Measurements from ENCODE around the gene RPL27.
"Not testable (repeated sequence)": the region's sequence is repeated elsewhere in the genome, so short reads cannot be mapped to it uniquely, and the experiment has no call there.

Gene RPL27

DNA sequence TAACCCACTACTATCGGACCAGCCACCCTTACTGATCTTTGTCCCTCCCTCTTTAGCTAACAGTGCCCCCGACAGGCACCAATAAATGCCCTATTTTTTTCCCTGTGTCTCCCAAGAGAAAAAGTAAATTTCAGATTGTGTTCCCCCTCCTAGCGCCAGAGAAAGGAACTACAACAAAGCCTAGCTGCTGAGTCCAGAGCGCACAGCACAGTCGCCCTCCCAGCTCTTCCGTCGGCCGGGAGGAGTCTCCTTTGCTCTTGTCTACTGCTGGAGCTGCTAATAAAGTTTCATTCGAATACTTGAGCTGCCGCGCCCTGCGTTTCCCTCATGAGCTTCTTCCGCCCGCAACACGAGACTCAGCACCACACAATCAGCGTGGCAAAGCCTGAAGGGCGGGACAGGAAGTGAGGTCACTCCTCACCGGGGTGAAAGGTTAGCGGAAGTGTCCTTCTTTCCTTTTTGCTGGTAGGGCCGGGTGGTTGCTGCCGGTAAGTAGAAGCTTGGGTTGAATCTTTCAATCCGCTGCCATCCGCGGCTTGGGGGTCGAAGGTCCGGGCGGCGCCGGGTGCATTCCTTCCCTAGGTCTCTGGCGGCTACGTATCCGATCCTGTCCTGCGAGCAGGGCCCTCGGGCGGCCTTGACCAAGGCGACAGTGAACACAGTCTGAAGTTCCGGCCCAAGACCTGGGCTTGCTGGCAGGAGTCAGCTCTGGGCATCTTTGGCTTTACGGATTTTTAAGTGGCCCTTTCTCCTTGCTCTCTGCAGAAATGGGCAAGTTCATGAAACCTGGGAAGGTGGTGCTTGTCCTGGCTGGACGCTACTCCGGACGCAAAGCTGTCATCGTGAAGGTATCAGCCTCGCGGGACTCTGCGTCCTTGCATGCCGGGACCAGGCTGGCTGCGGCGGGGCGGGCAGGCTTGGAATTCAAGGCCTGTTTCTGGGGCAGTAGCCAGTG is at the start of gene RPL27:
TSS of gene RPL27 (plus strand) at position 436 of the 955 bp plus-strand sequence. CDS start at position 768, 332 bp downstream.
- peak; percentile 98 for DNase-seq

DNA sequence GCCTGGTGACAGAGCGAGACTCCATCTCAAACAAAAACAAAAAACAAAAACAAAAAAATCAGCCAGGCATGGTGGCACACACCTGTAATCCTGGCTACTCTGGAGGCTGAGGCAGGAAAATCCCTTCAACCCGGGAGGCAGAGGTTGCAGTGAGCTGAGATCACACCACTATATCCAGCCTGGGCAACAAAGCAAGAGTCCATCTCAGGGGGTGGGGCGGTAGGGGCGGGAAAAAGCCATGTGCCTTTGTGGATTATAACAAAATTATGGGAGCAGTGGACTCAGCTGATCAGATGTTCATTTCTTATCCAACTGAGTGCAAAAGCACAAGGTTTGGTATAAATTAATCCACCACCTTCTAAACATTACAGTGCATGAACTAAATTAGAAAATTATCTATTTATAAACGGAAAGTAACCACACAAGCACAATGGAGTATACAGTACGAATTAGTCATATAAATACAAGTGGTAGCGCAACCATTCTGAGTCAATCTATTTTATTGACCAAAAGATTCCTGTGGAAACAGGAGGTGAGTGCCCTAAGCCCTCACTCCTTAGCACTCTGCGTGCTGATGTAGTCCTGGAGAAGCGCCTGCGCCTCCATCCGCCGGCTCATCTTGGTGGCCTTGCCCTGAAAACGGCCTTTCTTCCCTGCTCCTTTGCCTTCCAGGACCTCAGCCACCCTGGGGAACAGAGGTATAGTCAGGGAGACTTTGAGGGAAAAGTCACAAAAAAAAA is 48.0 kb upstream of the RPL27 start:
- no peak for DNase-seq

DNA sequence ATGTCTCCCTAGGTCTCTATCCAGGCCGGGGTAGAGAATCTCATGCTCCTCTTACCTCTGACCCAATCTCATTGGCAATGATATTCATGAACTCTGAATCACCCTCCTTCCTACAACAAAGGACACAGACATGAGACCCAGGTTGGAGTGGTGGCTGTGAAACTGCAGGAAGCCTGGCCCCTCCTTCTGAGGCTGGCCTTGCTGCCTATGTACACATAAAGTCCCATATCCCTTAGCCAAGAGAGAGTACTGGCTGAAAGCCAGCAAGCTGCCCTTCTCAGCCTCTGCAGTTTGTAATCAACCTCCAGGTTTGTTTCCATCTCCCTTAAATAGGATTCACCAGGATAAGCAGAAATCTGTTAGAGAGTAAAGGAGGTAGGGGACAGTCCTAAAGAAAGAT is 44.5 kb upstream of the RPL27 start:
- DNase-seq = no peak

DNA sequence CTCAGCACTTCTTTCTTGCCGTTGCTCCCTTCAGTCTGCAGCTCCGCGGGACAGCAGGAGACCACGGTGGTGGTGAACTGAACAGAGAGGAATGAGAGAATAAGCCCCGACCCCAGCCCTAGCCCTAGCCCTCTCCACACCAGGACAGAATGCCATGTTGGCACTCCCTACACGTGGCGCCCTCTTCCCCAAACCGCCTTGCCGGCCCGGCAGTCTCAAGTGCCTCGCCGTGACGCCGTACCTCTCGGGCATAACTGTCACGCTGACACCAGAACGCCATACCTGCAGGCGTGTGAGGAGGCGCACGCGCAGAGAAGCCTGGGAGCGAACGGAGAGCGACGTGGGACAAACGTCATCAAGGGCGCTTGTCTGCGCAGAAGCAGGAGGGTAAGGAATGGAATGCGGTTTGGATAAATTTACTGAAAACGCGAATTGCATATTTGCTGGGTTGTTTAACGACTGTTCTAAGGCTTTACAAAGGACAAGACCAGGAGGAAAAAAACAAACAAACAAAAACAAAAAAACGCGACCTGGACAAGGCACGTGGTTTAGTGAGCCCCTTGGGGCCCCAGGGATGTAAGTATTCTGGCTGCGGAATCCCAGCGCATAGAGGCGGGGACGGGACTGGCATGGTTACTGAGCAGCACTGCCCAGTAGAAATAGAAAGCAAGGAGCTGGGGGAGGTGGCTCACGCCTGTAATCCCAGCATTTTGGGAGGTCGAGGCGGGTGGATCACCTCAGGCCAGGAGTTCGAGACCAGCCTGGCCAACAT is 33.9 kb upstream of the RPL27 start, which contains the start of gene AARSD1:
TSS of gene AARSD1 (minus strand) at position 294 of the 772 bp plus-strand sequence. CDS start at position 280, 14 bp downstream.
- DNase-seq = peak; percentile 91

DNA sequence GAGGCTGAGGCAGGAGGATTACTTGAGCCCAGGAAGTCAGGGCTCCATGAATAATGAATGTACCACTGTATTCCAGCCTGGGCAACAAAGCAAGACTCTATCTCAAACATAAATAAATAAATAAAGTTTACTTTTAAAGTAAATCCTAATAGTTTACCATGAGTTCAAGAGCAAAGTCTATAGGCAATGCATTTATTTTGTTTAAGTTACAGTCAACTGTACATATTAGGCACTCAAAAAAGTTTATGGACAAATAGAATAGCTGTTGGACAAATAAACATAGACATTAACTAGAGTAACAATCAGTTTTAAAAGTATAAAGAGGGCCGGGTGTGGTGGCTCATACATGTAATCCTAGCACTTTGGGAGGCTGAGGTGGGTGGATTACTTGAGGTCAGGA is 30.3 kb upstream of the RPL27 start:
- DNase-seq = no peak

DNA sequence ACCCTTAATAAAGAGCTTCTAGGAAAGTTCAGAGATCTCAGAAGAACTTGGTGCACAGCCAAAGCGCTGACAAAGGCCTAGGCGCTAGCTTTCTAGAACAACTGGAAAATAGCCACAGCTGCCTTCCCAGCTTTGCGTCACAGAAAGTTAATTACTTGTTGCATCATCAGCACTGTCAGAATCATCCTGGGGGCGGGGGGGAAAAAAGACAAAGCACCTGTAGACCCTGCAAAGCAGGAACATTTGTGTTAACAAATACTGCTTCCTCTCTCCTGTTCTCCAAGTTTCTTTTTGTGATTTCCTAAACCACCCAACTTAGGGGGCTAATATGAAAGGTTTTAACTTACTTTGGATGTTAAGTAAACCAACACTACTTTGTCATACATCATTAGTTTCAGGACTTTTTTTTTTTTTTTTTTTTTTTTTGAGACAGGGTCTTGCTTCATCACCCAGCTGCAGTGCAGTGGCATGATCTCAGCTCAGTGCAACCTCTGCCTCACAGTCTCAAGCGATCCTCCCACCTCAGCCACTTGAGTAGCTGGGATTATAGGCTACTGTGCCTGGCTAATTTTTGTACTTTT is 29.1 kb upstream of the RPL27 start:
- DNase-seq = no peak

DNA sequence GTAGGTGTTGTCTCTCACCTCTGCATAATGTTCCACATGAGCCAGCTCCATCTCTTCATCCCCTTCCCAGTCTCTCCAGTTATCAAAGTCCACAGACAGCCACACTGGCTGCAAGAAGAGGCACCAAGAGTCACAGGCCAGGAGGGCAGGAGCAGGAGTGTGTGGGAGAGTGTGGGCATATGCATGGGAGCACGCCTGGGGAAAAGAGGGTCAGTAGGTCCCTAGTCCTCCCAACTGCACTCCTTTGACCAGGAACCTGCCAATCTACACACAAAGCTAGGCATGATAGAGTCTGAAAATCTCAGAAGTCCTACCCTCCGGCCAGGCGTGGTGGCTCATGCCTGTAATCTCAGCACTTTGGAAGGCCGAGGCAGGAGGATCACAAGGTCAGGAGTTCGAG is 26.6 kb upstream of the RPL27 start:
- no peak for DNase-seq

DNA sequence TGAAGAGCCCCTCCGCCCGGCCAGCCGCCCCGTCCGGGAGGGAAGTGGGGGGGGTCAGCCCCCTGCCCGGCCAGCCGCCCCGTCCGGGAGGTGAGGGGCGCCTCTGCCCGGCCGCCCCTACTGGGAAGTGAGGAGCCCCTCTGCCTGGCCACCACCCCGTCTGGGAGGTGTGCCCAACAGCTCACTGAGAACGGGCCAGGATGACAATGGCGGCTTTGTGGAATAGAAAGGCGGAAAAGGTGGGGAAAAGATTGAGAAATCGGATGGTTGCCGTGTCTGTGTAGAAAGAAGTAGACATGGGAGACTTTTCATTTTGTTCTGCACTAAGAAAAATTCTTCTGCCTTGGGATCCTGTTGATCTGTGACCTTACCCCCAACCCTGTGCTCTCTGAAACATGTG is 24.9 kb upstream of the RPL27 start:
- not testable (repeated sequence) for DNase-seq

DNA sequence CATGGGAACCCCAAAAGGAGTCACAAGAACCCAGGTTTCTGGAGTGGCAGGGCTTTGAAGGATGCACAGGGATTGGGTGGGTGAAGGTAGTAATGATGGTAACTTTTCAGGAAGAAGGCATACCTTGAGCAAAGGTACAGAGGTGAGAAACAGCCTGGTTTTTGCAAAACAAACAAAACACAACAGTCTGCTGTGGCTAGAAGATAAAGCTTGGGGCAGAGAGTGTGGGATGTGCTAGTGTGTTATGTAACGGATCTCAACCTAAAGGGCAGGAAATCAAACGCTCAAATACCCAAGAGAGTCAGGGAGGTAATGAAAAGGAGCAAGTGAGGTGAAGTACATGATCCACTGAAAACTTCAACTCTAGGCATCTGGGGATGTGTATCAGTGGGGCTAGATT is 23.0 kb upstream of the RPL27 start:
- no peak for DNase-seq

DNA sequence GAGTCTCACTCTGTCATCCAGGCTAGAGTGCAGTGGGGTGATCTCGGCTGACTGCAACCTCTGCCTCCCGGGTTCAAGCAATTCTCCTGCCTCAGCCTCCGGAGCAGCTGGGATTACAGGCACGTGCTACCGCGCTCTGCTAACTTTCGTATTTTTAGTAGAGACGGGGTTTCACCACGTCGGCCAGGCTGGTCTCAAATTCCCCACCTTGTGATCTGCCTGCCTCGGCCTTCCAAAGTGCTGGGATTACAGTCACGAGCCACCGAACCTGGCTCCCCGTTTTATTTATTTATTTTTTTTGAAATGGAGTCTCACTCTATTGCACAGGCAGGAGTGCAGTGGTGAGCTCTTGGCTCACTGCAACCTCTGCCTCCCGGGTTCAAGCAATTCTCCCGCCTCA is 22.5 kb upstream of the RPL27 start:
- DNase-seq = not testable (repeated sequence)

DNA sequence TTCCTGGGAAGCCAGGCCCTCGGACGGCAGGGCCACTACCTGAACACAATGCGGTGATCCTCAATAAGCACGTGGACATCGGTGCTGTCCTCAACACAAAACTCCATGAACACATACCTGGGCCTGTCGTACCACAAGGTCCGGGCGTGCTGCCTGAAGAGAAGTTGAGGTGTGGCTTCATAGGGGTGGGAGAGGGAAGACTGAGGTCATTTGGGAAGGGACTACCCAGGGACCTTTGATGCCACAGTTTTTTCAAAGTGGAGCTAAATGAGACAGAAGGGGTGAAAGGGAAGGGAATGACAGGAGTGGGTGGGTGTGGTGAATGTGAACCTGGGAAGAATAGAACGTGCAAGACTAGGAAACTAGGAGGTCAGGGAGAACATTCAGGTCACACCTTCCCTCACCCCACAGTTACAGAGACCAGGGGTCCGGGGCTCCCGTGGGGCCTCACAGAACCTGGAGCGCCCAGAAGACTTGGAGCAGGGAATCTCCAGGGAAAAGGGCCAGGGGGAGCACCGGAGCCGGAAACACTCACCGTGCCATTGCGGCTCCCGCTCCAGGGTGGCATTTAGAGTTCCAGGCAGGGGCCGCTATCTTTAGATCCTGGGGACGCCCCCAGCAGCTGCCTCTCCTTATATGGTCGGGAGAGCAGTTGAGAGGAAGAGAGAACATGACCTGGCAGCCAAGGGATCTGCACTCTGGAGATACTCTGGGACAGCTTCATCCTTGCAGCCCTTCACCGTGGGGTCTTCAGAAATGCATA is 18.5 kb upstream of the RPL27 start, which contains the start of gene PTGES3L:
TSS of gene PTGES3L (minus strand) at position 570 of the 763 bp plus-strand sequence. CDS start at position 543, 27 bp downstream.
- DNase-seq = peak; percentile 50

DNA sequence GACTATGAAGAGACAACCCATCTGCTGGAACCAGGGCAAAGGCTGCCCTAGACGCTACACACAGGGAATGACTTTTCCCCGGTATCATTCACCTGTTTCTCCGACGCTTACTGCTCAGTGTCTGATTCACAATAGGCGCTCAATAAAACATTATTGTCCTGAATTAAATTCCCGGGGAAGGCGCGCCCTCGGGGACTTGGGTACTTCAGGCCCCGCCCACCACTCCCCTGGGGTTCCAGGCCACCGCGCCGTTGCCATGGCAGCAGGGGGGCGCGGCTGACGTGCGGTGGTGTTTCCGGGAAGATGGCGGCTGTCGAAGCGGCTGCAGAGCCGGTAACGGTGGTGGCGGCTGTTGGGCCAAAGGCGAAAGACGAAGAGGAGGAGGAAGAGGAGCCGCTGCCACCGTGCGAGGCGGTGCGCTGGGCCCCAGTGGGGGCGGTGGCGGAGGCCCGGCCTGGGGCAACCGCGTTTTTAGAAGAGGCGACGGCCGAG is 17.9 kb upstream of the RPL27 start, which contains the start of gene RUNDC1:
TSS of gene RUNDC1 (plus strand) at position 292 of the 492 bp plus-strand sequence. CDS start at position 304, 12 bp downstream.
- DNase-seq = peak; percentile 96

DNA sequence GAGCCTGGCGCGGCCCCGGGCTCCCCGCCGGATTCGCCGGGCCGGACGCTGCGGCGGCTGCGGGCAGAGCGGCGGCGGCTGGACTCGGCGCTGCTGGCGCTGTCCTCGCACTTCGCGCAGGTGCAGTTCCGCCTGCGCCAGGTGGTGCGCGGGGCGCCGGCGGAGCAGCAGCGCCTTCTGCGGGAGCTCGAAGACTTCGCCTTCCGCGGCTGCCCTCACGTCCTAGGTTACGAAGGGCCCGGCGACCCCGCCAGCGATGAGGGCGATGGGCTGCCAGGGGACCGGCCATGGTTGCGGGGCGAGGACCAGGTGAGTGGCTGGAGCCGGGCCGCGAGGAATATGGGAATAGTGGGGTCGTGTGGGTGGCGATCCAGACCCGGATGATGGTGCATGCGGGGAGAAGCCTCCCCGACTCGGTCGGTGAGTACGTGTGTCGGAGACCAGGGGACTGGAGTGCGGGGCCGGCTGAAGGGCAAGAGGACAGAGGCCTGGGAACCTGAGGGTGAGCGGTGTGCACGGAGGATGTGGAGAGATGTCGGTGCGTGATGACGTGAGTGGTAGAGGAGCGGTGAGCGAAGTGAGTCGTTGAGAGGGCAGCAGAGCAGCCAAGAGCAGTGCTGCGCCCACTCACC is 17.3 kb upstream of the RPL27 start:
- DNase-seq = peak; percentile 82

DNA sequence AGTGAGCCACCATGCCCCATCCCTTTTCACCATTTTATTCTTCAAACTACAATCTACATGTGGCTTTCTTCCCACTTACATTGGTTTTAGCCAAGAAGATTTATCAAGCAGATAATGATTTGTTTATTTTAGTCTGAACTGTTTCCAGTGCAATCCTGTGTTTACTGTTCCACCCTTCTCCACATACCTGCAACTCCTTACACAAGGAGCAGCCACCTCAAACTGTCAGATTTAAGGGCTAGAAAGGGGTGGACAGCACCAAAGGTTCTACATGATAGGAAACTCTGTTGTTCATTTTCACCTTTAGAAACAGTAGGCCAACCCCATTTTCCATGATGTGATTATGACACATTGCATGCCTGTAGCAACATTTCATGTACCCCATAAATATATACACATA is 16.0 kb upstream of the RPL27 start:
- DNase-seq = no peak

DNA sequence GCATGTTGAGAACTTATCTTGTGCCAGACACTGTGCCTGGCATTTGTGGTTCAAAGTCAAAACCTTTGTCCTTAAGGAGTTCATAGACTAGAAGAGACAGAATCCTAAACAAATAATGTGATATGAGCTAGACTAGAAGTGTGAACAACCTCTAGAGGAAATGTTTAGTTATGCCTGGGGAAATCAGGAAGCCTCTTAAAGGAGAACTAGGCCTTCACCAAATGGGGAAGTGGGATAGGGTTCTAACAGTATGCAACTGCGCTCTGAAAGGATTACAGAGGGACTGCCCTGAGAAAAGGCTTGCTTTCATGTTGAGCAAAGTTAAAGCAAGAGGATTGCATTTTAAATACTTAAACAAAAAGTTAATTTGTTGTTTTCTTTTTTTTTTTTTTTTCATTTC is 13.0 kb upstream of the RPL27 start:
- DNase-seq = no peak

DNA sequence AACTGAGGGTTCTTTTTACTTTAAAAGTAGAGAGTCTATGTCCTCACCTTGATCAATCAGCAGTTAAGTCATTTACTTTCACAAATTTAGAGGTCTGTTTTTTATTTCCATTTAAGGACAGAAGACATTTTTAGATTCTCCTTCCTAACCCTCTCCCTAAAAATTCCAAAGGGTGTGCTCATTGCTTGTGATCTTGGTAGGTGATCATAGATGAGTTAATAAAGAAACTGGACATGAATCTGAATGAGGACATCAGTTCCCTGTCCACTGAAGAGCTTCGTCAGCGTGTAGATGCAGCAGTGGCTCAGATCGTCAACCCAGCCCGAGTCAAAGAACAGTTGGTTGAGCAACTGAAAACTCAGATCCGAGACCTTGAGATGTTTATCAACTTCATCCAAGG is 9.1 kb upstream of the RPL27 start:
- DNase-seq = no peak

DNA sequence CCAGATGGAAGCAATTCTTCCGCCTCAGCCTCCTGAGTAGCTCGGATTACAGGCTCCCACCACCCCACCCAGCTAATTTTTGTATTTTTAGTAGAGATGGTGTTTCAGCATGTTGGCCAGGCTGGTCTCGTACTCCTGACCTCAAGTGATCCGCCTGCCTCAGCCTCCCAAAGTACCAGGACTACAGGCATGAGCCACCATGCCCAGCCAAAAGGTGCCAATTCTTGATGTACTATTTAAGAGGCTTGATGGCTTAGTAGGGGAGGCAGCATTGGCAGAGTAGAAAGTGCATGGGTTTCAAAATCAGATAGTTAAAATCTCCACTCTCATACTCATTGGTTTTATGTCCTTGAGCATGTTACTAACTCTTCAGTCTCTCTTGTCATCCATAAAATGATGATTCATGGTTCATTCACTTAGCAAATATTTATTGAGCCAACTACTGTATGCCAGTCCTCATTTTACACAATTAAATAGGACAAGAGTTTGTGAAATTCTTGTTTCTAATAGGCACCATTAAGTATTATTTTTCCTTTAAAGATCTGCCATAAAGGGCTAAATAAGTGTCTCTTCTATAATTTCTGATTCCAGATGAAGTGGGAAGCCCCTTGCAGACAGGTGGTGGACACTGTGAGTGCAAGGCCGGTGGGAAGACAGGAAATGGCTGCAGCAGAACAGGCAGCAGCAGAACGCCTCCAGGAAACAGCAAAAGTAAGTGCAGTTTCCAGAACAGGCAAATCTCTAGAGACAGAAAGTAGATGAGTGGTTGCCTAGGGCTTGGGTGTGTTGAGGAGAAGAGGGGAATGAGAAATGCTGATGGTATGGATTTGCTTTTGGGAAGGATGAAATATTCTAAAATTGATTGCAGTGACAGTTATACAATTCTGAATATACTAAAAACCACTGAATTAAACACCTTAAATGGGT is 8.2 kb upstream of the RPL27 start:
- DNase-seq = no peak

DNA sequence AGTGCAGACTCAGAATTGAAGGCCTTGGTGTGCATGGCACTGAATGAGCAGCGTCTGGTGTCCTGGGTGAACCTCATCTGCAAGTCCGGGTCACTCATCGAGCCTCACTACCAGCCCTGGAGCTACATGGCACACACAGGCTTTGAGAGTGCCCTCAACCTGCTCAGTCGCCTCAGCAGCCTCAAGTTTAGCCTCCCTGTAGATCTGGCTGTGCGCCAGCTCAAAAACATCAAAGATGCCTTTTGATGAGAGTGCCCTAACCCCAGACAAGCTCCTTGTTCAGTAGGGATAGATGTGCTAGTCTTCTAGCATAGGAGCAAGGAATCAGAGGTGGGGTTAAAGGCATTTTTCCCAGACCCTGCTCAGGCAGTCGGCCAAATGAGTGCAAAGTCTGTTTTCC is 6.7 kb upstream of the RPL27 start:
- DNase-seq = no peak

DNA sequence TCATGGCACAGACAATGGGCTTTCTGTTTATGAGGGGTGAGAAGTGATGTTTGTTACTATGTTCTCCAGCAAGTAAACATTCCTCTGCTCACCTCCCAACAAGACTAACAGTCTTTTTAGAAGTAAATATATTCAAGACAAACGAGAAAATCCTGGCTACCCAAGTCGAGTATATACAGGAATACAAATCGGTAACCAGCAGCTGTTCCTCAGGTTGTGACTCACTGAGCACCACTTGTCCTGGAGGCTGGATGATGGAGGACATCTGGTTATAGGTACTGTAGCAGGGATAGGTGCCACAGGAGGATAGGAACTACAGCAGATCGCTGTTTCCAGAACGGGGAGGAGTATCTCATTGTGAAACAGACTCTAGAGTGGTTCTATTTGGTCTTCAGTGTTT is 5.3 kb upstream of the RPL27 start:
- DNase-seq = no peak

DNA sequence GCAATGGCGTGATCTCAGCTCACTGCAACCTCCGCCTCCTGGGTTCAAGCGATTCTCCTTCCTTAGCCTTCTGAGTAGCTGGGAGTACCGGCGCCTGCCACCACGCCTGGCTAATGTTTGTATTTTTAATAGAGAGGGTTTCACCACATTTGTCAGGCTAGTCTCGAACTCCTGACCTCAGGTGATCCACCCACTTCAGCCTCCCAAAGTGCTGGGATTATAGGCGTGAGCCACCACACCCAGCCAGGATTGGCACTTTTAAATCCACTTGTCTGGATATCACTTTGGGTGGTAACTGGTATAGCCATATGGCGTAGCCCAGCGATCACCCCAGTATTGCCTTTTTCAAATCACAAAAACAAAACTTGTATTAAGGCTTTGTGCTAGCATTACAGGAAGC is 4.3 kb upstream of the RPL27 start:
- not testable (repeated sequence) for DNase-seq
